CD4-positive, alpha-beta T cell treated with Interleukin-15 for 4 hours (primary cell): Measurements from ENCODE around the gene MICAL2.

Experiments
- DNase-seq: peaks from one replicate; pipeline ENCODE4 v3.0.0-alpha.2; 2020; ENCODE audit warnings: low spot score

The MICAL2 gene

DNA sequence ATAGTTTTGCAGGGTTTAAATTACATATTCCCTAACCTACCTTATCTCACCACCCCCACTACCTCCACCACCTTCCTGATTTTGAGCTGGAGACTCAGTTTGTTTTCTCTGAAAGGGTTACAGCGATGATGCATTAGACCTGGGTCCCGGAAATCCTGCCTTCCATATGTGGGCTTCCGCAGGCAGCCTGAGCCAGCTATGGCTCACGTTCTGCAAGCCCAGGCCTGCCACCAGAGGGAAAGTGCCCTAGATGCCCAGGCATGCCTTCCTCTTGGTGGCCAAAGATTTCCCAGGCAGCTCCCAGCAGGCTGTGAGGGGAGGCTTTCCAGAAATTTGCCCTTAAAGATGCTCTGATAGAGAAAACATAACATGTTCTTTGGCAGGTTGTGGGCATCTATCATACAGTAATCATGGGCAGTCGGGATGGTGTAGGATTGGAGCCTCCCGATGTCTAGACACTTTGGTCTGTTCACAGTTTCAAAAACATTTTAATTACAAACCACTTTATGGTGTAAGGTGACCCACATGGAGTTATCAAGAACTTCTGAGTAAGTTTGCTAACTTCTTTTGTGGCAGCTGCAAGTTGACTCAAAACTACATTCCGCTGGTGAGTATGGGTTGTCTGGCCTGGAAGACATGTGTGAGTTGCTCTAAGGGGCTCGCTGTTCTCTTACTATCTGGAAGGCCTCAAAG is 79.3 kb downstream of the MICAL2 start:
- DNase-seq = peak; percentile 62

- DNase-seq = no peak
Observed at GRCh38 chr11:12190511-12190910, 80.1 kb downstream of the MICAL2 start.

DNA sequence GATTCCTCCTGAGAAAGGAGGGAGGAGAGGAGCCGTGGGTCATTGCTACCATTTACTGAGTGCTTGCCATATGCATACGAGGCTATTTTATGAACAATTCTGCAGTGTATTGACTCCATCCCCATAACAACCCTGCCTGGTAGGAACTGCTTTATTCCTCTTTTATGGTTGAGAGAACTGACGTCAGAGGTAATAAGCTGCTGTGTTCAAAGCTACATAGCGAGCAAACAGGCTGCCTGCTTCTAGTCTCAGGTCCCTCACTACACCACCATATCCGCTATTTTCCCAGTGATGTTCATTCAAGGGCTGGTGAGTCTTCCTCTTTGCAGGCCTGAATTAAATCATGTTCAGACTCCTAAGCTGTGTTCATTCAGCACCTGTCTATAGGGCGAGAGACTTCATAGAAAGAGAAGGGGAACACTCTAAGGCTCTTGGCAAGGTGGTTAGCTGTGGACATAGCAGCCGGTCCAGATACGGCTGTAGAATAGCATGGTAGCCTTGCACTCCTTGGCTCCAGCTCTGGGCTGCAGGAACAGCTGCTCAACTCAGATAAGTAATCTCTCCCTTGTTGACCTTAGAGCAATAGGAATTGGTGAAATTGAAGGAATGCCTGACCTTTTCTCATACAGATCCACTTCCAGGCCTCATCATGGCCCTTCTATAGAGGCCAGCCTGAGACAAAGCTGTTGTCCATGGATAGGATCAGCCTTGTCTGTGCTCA is 82.6 kb downstream of the MICAL2 start:
- no peak for DNase-seq

GRCh38 chr11:12193515-12194336 is 83.3 kb downstream of the MICAL2 start:
- no peak for DNase-seq

DNA sequence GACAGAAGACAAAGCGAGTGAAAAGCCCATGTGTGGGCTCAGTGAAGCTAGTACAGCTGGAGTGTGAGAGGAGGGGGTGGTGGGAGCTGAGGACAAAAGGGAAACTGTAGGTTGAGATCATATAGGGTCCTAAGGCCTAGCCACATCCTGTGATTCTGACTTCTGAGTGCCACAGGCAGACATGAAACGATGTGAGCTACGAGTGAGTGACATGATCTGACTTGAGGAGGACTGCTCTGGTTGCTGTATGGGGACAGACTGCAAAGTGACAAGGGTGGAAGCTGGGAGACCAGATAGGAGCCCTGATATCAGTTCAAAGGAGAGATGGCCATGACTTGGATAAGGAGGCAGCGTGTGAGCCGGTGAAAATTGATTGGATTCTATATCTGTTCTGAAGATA is 85.4 kb downstream of the MICAL2 start:
- DNase-seq = peak; percentile 61

DNA sequence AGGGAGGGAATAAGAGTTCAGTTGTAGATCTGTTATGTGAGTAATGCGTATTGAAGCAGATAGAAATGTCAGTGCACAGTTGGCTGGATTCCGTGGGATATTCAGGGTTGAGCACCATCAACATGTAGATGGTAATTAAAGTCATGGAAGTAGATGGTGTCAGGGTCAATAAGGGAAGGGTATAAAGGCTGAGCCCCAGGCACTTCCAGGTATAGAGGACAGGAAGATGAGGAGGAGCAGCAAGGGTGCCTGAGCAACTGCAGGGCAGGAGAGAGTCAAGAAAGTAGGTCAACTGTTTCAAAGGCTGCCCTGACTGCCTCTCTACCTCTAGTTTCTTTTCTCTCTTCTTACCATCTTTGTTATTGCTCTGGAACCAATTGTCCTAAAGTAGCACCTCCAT is 85.9 kb downstream of the MICAL2 start:
- no peak for DNase-seq

- DNase-seq = no peak
Observed at GRCh38 chr11:12196872-12197271, 86.5 kb downstream of the MICAL2 start.

DNA sequence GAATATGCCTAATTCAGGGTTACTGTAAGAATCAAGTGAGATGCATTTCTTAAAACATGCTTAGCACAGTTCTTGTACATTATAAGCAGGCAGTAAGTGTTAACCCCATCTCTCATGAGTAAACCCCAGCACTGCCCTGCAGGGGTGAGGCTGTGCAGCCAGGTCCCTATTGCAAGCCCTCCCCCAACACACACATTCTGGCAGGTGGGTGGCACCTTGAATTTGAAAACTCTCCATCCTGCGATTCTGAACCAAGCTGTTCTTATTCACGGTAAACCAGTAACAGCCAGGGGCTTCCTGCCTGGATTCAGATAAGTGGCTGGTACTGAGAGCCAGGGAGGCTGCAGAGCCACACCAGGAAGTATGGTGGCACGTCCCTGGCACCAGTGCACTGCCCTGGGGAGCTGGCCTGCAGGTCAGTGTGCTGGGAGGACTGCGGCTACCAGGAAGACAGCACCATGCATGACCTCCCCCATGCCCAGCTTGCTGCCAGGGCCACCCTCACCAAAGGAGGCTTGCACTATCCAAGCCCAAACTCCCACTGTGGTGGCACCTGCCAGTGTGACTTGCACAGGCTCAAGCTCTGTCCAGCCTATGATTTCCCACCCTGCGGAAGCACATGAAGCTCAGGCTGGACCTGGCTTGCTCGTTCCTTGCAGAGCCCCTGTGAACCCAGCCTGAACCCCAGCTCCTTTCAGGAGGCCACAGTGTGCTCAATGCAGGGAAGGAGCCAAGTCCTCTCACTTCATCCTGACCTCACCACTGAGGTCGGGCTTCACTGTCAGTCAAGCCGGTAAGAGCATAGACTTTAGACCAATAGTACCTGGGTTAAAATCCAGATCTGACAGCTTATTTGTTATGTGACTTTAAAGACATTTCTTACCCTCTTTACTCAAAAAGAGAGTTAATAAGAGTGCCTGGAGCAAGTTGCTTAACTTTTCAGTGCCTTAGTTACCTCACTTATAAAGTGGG is 88.1 kb downstream of the MICAL2 start:
- no peak for DNase-seq

DNA sequence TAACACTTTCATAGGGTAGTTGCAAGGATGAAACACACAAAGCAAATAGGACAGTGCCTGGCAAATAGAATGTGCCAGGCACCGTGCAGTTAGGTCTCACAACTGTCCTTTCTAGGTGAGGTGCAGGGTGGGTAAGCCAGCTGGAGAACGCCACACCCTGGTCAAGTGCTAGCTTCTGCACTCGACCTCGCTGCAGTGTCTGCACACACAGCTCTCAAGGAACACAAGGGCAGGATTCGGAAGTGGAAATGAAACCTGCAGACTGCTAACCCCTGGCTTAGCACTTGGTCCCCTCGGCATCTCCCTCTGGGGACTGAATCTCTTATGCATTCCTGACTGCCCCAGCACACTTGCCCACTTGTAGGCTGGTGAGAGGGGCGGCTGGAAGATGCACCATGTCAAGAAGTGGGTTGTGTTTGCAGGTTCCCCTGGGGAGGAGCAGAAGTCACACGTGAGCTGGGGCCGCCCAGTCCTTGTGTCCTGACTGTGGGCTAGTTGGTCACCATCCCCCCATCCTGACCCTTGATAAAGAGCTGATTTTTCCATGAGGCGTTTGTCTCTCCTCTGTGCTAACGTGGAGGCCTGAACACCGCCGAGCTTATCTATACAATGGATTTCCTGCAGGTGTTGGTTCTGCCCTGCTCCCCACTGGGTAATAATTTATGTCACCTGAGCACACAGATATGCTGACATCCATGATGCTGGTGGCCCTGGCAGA is 89.0 kb downstream of the MICAL2 start:
- DNase-seq = no peak

GRCh38 chr11:12200279-12200990 is 90.0 kb downstream of the MICAL2 start:
- DNase-seq = no peak

- no peak for DNase-seq
Observed at GRCh38 chr11:12200991-12201985, 90.9 kb downstream of the MICAL2 start.

DNA sequence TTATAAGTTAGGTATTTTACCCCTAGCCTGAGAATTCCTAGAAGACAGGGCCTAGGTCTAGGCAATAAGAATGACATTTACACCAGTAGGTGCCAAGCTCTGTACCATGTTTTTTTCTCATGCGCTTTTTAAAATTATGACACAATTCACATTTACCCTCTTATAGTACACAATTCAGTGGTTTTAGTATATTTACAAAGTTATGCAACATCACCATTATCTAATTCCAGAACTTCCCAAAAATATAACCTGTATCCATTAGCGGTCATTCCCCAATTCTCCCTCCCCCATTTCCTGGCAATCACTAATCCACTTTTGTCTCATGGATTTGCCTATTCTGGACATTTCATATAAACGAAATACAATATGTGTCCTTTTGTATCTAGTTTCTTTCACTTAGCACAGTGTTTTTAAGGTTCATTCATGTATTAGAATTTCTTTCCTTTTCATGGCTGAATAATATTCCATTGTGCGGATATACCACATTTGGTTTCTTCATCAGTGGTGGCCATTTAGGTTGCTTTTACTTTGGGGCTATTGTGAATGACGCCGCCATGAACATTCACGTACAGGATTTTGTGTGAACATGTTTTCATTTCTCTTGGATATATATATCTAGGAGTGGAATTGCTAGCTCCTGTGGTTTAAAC is 92.4 kb downstream of the MICAL2 start:
- DNase-seq = no peak

DNA sequence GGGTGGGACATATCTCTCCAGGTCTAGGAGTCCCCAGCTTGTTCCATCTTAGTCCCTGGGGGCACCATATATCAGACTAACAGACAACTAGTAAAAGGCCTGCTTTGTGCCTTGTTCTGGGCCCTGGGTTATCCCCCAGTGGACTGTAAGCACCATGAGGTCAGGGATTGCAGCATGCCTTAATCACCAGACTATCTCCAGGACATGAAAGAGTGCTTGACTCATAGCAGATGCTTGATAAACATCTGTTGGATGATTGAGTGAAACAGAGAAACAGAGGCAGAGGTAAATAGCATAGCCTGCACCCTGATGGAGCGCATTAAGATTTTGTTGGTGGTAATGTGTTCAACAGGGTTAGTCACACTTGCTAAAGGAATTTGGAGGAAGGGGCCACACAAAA is 94.1 kb downstream of the MICAL2 start:
- no peak for DNase-seq

- DNase-seq = no peak
Observed at GRCh38 chr11:12205330-12205729, 94.9 kb downstream of the MICAL2 start.

DNA sequence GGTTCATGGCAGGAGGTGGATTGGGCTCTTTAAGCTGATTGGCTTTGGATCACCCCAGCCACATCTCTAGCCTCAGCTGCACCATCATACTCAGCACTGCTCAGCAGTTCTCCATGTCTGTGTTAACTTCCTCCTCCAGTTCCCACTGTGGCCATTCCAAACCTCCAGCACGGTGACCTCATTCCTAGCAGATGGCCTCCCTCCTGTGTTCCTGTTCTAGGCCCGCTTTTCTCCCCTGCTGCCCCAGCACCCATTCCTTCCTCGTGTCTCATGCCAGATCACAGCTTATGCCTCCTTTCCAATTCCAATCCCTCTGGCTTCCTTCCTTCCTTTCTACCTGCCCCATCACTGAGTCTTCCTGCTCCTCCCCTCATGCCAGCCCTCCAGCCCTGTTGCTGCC is 96.1 kb downstream of the MICAL2 start:
- DNase-seq = no peak

DNA sequence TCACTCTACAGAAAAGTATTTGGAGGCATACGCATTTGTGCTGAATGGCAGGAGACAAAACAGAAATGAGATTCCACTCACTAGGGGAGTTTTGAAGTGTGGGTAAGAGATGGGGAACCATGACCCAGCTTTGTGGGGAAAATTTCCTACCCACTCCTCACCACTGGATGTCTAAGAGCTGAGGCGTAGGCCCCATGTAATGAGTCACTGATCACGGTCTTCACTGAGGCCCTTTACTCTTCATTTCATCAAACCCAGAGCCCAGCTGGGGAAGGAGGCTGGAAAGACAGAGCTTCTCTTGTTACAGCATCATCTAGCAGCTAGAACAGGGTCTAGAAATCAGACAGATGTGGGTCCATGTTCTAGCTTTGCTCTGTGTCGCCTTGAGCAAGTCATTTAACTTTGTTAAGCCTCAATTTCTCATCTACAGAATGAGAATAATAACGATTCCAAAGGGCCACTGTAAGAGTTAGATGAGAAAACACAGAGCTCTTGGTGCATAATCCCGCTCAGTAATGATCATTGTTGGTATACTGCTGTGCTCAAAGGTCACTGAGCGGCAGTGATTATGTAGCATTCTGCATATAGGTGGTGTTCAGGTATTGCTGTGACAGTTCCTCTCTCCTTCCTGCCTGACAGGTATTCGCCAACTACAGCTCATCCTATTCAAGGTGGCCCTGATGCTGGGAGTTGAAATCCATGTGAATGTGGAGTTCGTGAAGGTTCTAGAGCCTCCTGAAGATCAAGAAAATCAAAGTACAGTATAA is 97.2 kb downstream of the MICAL2 start:
- DNase-seq = no peak

GRCh38 chr11:12209096-12209495 is 98.7 kb downstream of the MICAL2 start:
- DNase-seq = no peak

GRCh38 chr11:12210200-12210599 is 99.8 kb downstream of the MICAL2 start:
- no peak for DNase-seq
